HepG2 (cell line): ENCODE data around the gene NME8. TPM values are rescaled to one million over a fixed set of nuclear protein-coding genes. Genes with fewer than 3 reads are reported as not detected.

ENCODE experiments used
- CCDC6 ChIP-seq: sonication (generic); formaldehyde crosslinking; IDR thresholded peaks from 2 replicates; pipeline ENCODE4 v1.8.1; 2022; ENCODE audit warnings: mild to moderate bottlenecking, missing genetic modification reagents, moderate library complexity
- DR1 ChIP-seq: sonication (generic); formaldehyde crosslinking; IDR thresholded peaks from 2 replicates; pipeline ENCODE4 v1.8.0; 2021; ENCODE audit warnings: mild to moderate bottlenecking, missing genetic modification reagents, inconsistent platforms
- HES4 ChIP-seq: sonication (generic); formaldehyde crosslinking; IDR thresholded peaks from 2 replicates; pipeline ENCODE4 v1.9.0; 2021; ENCODE audit warnings: mild to moderate bottlenecking, missing genetic modification reagents, borderline replicate concordance
- MXD1 ChIP-seq: sonication (generic); formaldehyde crosslinking; IDR thresholded peaks from 2 replicates; pipeline ENCODE4 v1.4.0; 2020; ENCODE audit warnings: mild to moderate bottlenecking, missing genetic modification reagents
- NFIB ChIP-seq: sonication (generic); formaldehyde crosslinking; IDR thresholded peaks from 2 replicates; pipeline ENCODE4 v1.9.0; 2021; ENCODE audit warnings: missing genetic modification reagents, mild to moderate bottlenecking, borderline replicate concordance
- RXRA ChIP-seq: sonication (generic); formaldehyde crosslinking; IDR thresholded peaks from 2 replicates; pipeline ENCODE4 v1.5.1; 2020; ENCODE audit warnings: missing genetic modification reagents
- ZNF143 ChIP-seq: sonication (generic); formaldehyde crosslinking; IDR thresholded peaks from 2 replicates; pipeline ENCODE4 v1.4.0; 2020; ENCODE audit warnings: missing genetic modification reagents
- ZNF160 ChIP-seq: sonication (generic); formaldehyde crosslinking; IDR thresholded peaks from 2 replicates; pipeline ENCODE4 v1.8.0; 2022; ENCODE audit warnings: mild to moderate bottlenecking, inconsistent platforms, missing genetic modification reagents
- ZNF280B ChIP-seq: sonication (generic); formaldehyde crosslinking; IDR thresholded peaks from 2 replicates; pipeline ENCODE4 v1.5.0; 2020; ENCODE audit warnings: missing genetic modification reagents, mild to moderate bottlenecking, borderline replicate concordance
- ZNF329 ChIP-seq: sonication (generic); formaldehyde crosslinking; IDR thresholded peaks from 2 replicates; pipeline ENCODE4 v1.9.0; 2021; ENCODE audit warnings: low read depth, mild to moderate bottlenecking, missing genetic modification reagents
- ZNF446 ChIP-seq: sonication (generic); formaldehyde crosslinking; IDR thresholded peaks from 2 replicates; pipeline ENCODE4 v1.5.0; 2020; ENCODE audit warnings: mild to moderate bottlenecking, missing genetic modification reagents
- ZNF609 ChIP-seq: sonication (generic); formaldehyde crosslinking; IDR thresholded peaks from 2 replicates; pipeline ENCODE4 v1.4.0; 2020; ENCODE audit warnings: mild to moderate bottlenecking, missing genetic modification reagents, borderline replicate concordance
- ZNF772 ChIP-seq: sonication (generic); formaldehyde crosslinking; IDR thresholded peaks from 2 replicates; pipeline ENCODE4 v1.5.0; 2020; ENCODE audit warnings: mild to moderate bottlenecking, missing genetic modification reagents
- ZNF773 ChIP-seq: sonication (generic); formaldehyde crosslinking; IDR thresholded peaks from 2 replicates; pipeline ENCODE4 v1.4.0; 2020; ENCODE audit warnings: missing genetic modification reagents, borderline replicate concordance
- polyA plus RNA-seq, 8 experiments: library from polyadenylated mRNA; depleted of rRNA in 3 of 8; stranded (reverse) in 7 of 8; unstranded in 1 of 8; fragments of >200 nt; fragmentation: Illumina TruSeq in 4 of 8; extraction: Trizol in 4 of 8; gene quantifications; 2 replicates each; pipeline versions ENCODE4 v1.2.1 to v1.2.3, GENCODE V29; 2011 to 2016; ENCODE audit warnings: low read depth in 4 of 8, missing spikeins in 1 of 8, mixed read lengths in 1 of 8; ENCODE audit not compliant: insufficient read depth in 1 of 8
- total RNA-seq, 5 experiments: library from RNA; depleted of rRNA; stranded (reverse); fragments of >200 nt; fragmentation: Illumina TruSeq; extraction: Trizol; gene quantifications; 2 replicates each; pipeline ENCODE4 v1.2.3, GENCODE V29; 2016; ENCODE audit warnings: low read depth in 1 of 5
- TF ChIP-seq, protein P1 (sequence below): IDR thresholded peaks from 2 replicates; pipeline ENCODE4 v1.6.1; 2016; ENCODE audit warnings: missing compliant biosample characterization, missing genetic modification reagents, borderline replicate concordance
- TF ChIP-seq, protein P2 (sequence below): sonication (generic); formaldehyde crosslinking; IDR thresholded peaks from 2 replicates; pipeline ENCODE4 v1.8.1; 2023; ENCODE audit warnings: mild to moderate bottlenecking, moderate library complexity, missing genetic modification reagents
- TF ChIP-seq, protein P3 (sequence below): sonication (generic); formaldehyde crosslinking; IDR thresholded peaks from 2 replicates; pipeline ENCODE4 v1.4.0; 2020; ENCODE audit warnings: missing genetic modification reagents

The NME8 gene
- total and polyA plus RNA-seq, 2 of the 13 experiments (the other 11 are each of a cell fraction or from before 2014, with no cell fraction given): not detected

GRCh38 chr7:37916017-37916672 is 67.7 kb downstream of the NME8 start (continued):
- TF ChIP-seq ZNF772 (CRISPR knock-in tag) (no peak), ZNF446 (CRISPR knock-in tag) (peak; percentile 54; the same call in 1 of the 2 replicates), ZNF280B (CRISPR knock-in tag) (peak; percentile 64; the same call in 1 of the 2 replicates), ZNF773 (0 out of 2 replicates have a peak, but pooled peaks have one; percentile 67), CCDC6 (CRISPR knock-in tag) (peak; percentile 36; the same call in 1 of the 2 replicates), DR1 (CRISPR knock-in tag) (0 out of 2 replicates have a peak, but pooled peaks have one; percentile 28), MXD1 (peak; percentile 59), ZNF143 (0 out of 2 replicates have a peak, but pooled peaks have one; percentile 12), ZNF329 (CRISPR knock-in tag) (peak; percentile 63; the same call in 1 of the 2 replicates), HES4 (CRISPR knock-in tag) (peak; percentile 94), ZNF160 (CRISPR knock-in tag) (peak; percentile 52), RXRA (CRISPR knock-in tag) (peak; percentile 42; the same call in 1 of the 2 replicates), ZNF609 (CRISPR knock-in tag) (no peak), NFIB (peak; percentile 93)
- TF ChIP-seq, protein P1, sequence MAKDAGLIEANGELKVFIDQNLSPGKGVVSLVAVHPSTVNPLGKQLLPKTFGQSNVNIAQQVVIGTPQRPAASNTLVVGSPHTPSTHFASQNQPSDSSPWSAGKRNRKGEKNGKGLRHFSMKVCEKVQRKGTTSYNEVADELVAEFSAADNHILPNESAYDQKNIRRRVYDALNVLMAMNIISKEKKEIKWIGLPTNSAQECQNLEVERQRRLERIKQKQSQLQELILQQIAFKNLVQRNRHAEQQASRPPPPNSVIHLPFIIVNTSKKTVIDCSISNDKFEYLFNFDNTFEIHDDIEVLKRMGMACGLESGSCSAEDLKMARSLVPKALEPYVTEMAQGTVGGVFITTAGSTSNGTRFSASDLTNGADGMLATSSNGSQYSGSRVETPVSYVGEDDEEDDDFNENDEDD (CRISPR knock-in tag): peak; percentile 64; the same call in 1 of the 2 replicates
- TF ChIP-seq, protein P2, sequence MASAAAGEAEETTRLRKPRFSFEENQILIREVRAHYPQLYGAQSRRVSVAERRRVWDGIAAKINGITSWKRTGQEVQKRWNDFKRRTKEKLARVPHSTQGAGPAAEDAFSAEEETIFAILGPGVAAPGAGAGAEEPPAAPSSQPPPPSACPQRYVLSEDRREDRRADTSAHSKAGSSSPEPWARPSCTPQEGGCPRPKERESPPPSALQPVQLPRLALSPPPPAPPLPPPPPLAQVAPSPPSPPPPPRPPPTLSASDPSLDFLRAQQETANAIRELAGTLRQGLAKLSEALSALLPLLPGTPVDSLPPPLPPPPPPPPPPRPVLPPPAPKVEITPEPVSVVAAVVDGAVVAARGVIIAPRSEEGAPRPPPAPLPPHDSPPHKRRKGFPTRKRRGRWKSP (CRISPR knock-in tag): peak; percentile 86; the same call in 1 of the 2 replicates
- TF ChIP-seq, protein P3, sequence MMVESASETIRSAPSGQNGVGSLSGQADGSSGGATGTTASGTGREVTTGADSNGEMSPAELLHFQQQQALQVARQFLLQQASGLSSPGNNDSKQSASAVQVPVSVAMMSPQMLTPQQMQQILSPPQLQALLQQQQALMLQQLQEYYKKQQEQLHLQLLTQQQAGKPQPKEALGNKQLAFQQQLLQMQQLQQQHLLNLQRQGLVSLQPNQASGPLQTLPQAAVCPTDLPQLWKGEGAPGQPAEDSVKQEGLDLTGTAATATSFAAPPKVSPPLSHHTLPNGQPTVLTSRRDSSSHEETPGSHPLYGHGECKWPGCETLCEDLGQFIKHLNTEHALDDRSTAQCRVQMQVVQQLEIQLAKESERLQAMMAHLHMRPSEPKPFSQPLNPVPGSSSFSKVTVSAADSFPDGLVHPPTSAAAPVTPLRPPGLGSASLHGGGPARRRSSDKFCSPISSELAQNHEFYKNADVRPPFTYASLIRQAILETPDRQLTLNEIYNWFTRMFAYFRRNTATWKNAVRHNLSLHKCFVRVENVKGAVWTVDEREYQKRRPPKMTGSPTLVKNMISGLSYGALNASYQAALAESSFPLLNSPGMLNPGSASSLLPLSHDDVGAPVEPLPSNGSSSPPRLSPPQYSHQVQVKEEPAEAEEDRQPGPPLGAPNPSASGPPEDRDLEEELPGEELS (CRISPR knock-in tag): 0 out of 2 replicates have a peak, but pooled peaks have one; percentile 0
